PFSK-1 (cell line): ENCODE measurements around the gene ZBTB34.

Experiments
- FOXP2 ChIP-seq: optimal IDR thresholded peaks from 2 replicates; pipeline ENCODE3; 2011; ENCODE audit warnings: borderline replicate concordance, control low read depth, inconsistent platforms; ENCODE audit not compliant: insufficient read depth; ENCODE audit errors: extremely low read length, extremely low read depth
- POLR2AphosphoS5 ChIP-seq: IDR thresholded peaks from 2 replicates; pipeline ENCODE4 v1.6.1; 2012; ENCODE audit warnings: low read depth, mild to moderate bottlenecking, control low read depth, low read length, moderate library complexity
- REST ChIP-seq, 2 experiments: IDR thresholded peaks; 2 replicates each; pipeline versions ENCODE4 v1.6.1 to v1.8.0; 2011 to 2012; ENCODE audit warnings: low read depth in 2 of 2, low read length in 2 of 2, control low read depth in 1 of 2, inconsistent platforms in 1 of 2, mild to moderate bottlenecking in 1 of 2, moderate library complexity in 1 of 2; ENCODE audit not compliant: insufficient read depth in 1 of 2
- SIN3A ChIP-seq: IDR thresholded peaks from 2 replicates; pipeline ENCODE4 v1.6.1; 2012; ENCODE audit warnings: mild to moderate bottlenecking, low read length, moderate library complexity, borderline replicate concordance; ENCODE audit not compliant: insufficient read depth
- TAF1 ChIP-seq: IDR thresholded peaks from 2 replicates; pipeline ENCODE4 v1.6.1; 2012; ENCODE audit warnings: low read length, control low read depth, borderline replicate concordance; ENCODE audit not compliant: insufficient read depth

ZBTB34 gene

GRCh38 chr9:126885131-126885641 lies 24.7 kb downstream of the ZBTB34 start:
- TF ChIP-seq POLR2AphosphoS5 (no peak), REST (IDR thresholded peaks at IDR 0.05; ENCODE audit: insufficient read depth in 1 of 2, low read depth in 2 of 2, low read length in 2 of 2) (no peak), TAF1 (no peak)

GRCh38 chr9:126886034-126886822 lies 25.8 kb downstream of the ZBTB34 start:
- TF ChIP-seq FOXP2 (no peak), SIN3A (no peak), REST (IDR thresholded peaks at IDR 0.05; ENCODE audit: insufficient read depth in 1 of 2, low read depth in 2 of 2, low read length in 2 of 2) (no peak), POLR2AphosphoS5 (no peak), TAF1 (no peak)

GRCh38 chr9:126886897-126887296 lies 26.5 kb downstream of the ZBTB34 start:
- no peak for TF ChIP-seq SIN3A
- TF ChIP-seq FOXP2: no peak
- TF ChIP-seq TAF1: no peak
- no peak for TF ChIP-seq POLR2AphosphoS5
- no peak for TF ChIP-seq REST (IDR thresholded peaks at IDR 0.05; ENCODE audit: insufficient read depth in 1 of 2, low read depth in 2 of 2, low read length in 2 of 2)

- TF ChIP-seq TAF1: no peak
- no peak for TF ChIP-seq REST (IDR thresholded peaks at IDR 0.05; ENCODE audit: insufficient read depth in 1 of 2, low read depth in 2 of 2, low read length in 2 of 2)
- TF ChIP-seq SIN3A: no peak
- TF ChIP-seq FOXP2: no peak
- no peak for TF ChIP-seq POLR2AphosphoS5
These were observed 31.2 kb downstream of the ZBTB34 start for GRCh38 chr9:126891676-126892075.

- no peak for TF ChIP-seq POLR2AphosphoS5
- TF ChIP-seq TAF1: no peak
- TF ChIP-seq FOXP2: no peak
- no peak for TF ChIP-seq SIN3A
- no peak for TF ChIP-seq REST (IDR thresholded peaks at IDR 0.05; ENCODE audit: insufficient read depth in 1 of 2, low read depth in 2 of 2, low read length in 2 of 2)
These were observed 32.6 kb downstream of the ZBTB34 start for GRCh38 chr9:126893079-126893478.
